Raji (cell line): ENCODE results near the gene MZF1.

Experiments used
- POLR2A ChIP-seq: IDR thresholded peaks from 2 replicates; pipeline ENCODE4 v1.6.1; 2011; ENCODE audit warnings: low read depth, low read length, control low read depth; ENCODE audit not compliant: insufficient read depth

Gene MZF1

DNA sequence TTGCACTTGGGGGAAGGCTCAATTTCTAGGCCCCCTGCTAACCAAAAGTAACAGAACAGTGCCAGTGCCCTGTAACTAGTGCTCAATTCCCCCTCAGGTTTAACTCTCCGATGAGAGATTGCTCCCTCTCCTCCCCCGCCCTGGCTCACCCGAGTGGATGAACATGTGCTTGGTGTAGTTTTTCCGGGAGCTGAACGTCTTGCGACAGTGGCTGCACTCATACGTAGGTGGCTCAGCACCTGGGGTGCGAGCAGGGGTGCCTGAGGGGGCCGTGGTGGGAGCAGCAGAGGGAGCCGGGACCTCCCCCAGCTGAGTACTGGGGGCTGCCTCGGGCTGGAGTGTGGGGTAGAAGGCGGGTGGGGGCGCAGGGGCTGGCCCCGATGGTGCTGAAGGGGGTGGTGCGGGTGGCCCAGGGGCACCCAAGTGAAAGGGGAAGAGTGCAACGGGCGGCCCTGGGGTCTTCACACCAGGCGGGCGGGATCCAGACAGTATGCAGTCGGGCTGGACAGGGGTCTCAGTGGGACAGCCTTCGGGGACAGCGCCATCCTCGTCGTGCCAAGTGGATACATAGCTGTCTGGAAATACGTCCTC is 56.8 kb downstream of the MZF1 start:
- TF ChIP-seq POLR2A, result no peak

DNA sequence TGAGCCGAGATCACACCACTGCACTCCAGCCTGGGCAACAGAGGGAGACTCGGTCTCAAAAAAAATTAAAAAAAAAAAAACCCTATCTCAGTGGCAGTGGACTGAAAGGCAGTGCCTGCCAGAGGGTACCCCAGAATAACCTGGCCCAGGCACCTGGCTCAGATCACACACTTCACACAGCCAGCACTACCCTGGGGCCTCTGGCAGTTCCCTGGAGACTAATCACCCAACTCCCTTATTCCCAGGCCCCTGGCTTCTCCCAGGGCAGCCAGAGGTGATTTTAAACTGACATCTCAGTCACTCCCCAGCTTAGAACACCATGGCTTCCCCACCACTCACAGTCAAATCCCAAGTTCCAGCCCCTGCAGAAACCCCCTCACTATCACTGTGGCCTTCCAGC is 57.9 kb downstream of the MZF1 start:
- TF ChIP-seq POLR2A, result no peak

DNA sequence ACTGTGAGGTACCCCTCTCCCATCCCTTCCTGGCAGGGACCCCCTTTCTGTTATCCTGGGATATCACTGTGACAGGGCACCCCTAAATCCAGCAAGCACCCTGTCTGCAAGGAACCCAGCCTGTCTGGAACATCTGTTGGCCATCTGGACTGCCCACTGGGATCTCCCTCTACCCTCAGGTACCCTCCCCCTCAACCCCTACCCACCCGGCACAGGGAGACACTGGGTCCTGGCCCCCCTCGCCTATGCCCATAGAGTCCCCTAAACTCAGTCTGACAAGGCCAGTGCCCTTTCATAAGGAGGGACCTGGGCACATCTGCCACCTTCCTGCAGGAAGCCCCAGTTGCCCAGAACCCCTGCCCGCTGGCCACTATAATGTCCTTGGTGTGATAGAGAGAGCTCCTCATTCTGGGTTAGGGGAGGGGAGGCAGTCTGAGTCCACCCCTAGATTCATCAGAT is 58.5 kb downstream of the MZF1 start:
- no peak for TF ChIP-seq POLR2A

DNA sequence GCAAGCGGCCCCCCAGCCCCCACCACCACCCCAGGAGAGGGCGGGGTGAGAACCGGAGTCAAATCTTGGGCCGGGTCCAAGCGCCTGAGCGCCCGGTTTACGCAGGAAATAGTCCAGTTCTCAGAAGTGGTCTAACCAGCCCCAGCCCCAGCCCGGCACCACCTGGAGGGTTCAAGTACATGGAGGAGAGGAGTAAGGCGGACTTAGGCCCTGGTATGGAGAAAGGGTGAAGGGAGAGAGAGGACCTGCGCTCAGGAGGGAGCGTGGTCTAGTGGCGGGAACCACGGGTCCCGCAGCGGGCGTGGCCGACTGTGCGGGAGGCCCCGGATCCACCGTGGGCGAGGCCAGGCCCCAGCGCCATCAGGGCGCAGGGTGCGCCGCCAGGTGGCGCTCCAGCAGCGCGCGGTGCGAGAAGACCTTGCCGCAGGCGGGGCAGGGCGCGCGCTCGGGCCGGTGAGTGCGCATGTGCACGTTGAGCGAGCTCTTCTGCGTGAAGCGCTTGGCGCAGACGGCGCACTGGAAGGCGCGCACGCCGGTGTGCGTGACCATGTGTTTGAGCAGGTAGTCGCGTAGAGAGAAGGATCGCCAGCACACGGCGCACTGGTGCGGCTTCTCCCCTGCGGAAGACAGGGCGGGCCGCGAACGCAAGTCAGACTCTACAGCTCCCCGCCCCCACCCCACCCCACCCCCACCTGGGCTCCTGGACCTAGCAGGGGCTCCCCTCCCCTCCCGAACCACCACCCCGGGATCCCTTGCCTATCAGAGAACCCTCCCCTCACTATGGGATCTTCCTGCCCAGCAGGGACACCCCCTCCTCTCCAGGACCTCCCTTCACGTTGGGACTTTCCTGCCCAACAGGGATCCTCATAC is 59.2 kb downstream of the MZF1 start:
- TF ChIP-seq POLR2A, result peak; percentile 99

DNA sequence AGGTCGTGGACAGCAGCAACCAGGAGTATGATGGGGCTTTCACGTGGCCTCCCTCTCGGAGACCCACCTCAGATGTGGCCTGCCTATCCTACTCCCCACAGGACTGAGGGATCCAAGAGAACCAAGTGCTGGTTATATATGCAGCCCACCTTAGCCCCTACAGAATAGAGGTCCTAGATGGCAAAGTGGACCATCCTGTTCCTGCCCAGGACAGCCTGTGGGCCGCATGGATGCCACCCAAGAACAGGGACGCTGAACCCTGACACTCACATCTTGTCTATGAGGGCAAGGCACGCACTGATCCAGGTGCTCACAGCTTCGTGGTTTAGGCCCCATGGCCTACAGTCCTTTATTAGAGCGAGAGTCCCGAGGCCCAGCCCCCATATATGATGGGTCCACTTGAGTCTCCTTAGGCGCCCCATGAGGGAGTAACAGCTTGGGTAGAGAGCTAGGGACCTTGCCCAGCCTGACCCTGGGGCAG is 59.9 kb downstream of the MZF1 start:
- no peak for TF ChIP-seq POLR2A
